HG02981 (cell line): Measurements from ENCODE around the gene HPGDS.
"Not testable (repeated sequence)": the region's sequence is repeated elsewhere in the genome, so short reads cannot be mapped to it uniquely, and the experiment has no call there.

Experiments used
- ATAC-seq: cut with Tn5 transposase; IDR thresholded peaks from one replicate; pipeline ENCODE4 v1.9.1; 2021; ENCODE audit warnings: mild to moderate bottlenecking, moderate library complexity; ENCODE audit not compliant: unreplicated experiment

HPGDS gene

GRCh38 chr4:94342694-94343093 lies at the start of gene HPGDS:
TSS of gene HPGDS (minus strand) at chr4:94342836. CDS start at chr4:94334629, 8,207 bp downstream.
- ATAC-seq: no peak

GRCh38 chr4:94390804-94391410 lies 48.3 kb upstream of the HPGDS start:
- ATAC-seq: no peak

- ATAC-seq: no peak
Observed at GRCh38 chr4:94389595-94390267, 47.1 kb upstream of the HPGDS start.

- not testable (repeated sequence) for ATAC-seq
Observed at GRCh38 chr4:94387965-94388364, 45.3 kb upstream of the HPGDS start.

- not testable (repeated sequence) for ATAC-seq
Observed at GRCh38 chr4:94385452-94385851, 42.8 kb upstream of the HPGDS start.

- ATAC-seq: not testable (repeated sequence)
Observed at GRCh38 chr4:94382891-94383290, 40.3 kb upstream of the HPGDS start.

GRCh38 chr4:94378047-94378446 lies 35.4 kb upstream of the HPGDS start:
- no peak for ATAC-seq

GRCh38 chr4:94377294-94377693 lies 34.7 kb upstream of the HPGDS start:
- ATAC-seq: no peak

- no peak for ATAC-seq
Observed at GRCh38 chr4:94375364-94375763, 32.7 kb upstream of the HPGDS start.

GRCh38 chr4:94373752-94374151 lies 31.1 kb upstream of the HPGDS start:
- no peak for ATAC-seq

GRCh38 chr4:94372991-94373390 lies 30.4 kb upstream of the HPGDS start:
- ATAC-seq: no peak

GRCh38 chr4:94372228-94372978 lies 29.8 kb upstream of the HPGDS start:
- no peak for ATAC-seq

- no peak for ATAC-seq
Observed at GRCh38 chr4:94371290-94371689, 28.7 kb upstream of the HPGDS start.

GRCh38 chr4:94370533-94371254 lies 28.1 kb upstream of the HPGDS start:
- no peak for ATAC-seq

- ATAC-seq: no peak
Observed at GRCh38 chr4:94369046-94369445, 26.4 kb upstream of the HPGDS start.

GRCh38 chr4:94368459-94368858 lies 25.8 kb upstream of the HPGDS start:
- no peak for ATAC-seq

GRCh38 chr4:94365304-94365703 lies 22.7 kb upstream of the HPGDS start:
- ATAC-seq: no peak

GRCh38 chr4:94364527-94364926 lies 21.9 kb upstream of the HPGDS start:
- no peak for ATAC-seq

- no peak for ATAC-seq
Observed at GRCh38 chr4:94363136-94363655, 20.6 kb upstream of the HPGDS start.

- ATAC-seq: no peak
Observed at GRCh38 chr4:94359838-94360237, 17.2 kb upstream of the HPGDS start.

- no peak for ATAC-seq
Observed at GRCh38 chr4:94359221-94359620, 16.6 kb upstream of the HPGDS start.
